CD4-positive, alpha-beta T cell treated with Interleukin-2 at 100 ng/mL for 4 hours (primary cell): ENCODE data around the gene PIANP.

ENCODE experiments used
- DNase-seq: peaks from one replicate; pipeline ENCODE4 v3.0.0-alpha.2; 2020; ENCODE audit warnings: low spot score

Gene PIANP

GRCh38 chr12:6667559-6668210 is 32.9 kb downstream of the PIANP start:
- DNase-seq: no peak

GRCh38 chr12:6666211-6666610 is 34.4 kb downstream of the PIANP start:
- no peak for DNase-seq

- no peak for DNase-seq
Observed at GRCh38 chr12:6664902-6665301, 35.7 kb downstream of the PIANP start.

GRCh38 chr12:6662906-6663742 is 37.5 kb downstream of the PIANP start, which contains the start of gene ING4:
ING4 (minus strand) TSS chr12:6663119; CDS start chr12:6663101, 18 bp downstream.
- peak; percentile 98 for DNase-seq

- DNase-seq: no peak
Observed at GRCh38 chr12:6662602-6662905, 38.1 kb downstream of the PIANP start.

- no peak for DNase-seq
Observed at GRCh38 chr12:6653987-6654386, 46.6 kb downstream of the PIANP start.

- DNase-seq: no peak
Observed at GRCh38 chr12:6653342-6653741, 47.3 kb downstream of the PIANP start.

GRCh38 chr12:6652391-6652790 is 48.2 kb downstream of the PIANP start:
- no peak for DNase-seq

- DNase-seq: no peak
Observed at GRCh38 chr12:6650832-6651231, 49.8 kb downstream of the PIANP start.

- no peak for DNase-seq
Observed at GRCh38 chr12:6647083-6647604, 53.5 kb downstream of the PIANP start, which contains the start of gene ACRBP. ACRBP (minus strand) TSS chr12:6647432; CDS start chr12:6647366, 66 bp downstream.

GRCh38 chr12:6646276-6647082 is 54.1 kb downstream of the PIANP start:
- DNase-seq: no peak

GRCh38 chr12:6644903-6645302 is 55.7 kb downstream of the PIANP start:
- no peak for DNase-seq

- no peak for DNase-seq
Observed at GRCh38 chr12:6644257-6644596, 56.4 kb downstream of the PIANP start.
